ENCODE results near the gene ROR1.

DNA sequence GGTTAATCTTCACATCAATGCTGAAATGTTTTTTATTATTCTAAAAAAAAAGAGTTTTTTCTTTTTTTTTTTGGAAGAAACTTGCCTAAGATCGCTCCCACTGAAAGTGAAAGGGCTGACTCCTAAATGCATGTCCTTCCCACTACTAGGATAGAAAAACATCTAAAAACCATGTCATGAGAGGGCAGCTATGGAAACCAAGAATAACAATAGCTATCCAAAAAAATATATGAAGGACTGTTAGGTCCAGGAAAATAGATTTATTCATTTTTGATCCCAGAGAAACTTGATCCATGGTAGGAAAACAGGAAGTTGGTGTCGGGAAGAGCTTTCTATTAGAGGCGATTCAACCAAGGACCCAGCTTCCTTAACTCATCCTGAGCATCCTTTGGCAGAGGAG, 23.1 kb upstream of the ROR1 start:
- TF ChIP-seq, protein P1, sequence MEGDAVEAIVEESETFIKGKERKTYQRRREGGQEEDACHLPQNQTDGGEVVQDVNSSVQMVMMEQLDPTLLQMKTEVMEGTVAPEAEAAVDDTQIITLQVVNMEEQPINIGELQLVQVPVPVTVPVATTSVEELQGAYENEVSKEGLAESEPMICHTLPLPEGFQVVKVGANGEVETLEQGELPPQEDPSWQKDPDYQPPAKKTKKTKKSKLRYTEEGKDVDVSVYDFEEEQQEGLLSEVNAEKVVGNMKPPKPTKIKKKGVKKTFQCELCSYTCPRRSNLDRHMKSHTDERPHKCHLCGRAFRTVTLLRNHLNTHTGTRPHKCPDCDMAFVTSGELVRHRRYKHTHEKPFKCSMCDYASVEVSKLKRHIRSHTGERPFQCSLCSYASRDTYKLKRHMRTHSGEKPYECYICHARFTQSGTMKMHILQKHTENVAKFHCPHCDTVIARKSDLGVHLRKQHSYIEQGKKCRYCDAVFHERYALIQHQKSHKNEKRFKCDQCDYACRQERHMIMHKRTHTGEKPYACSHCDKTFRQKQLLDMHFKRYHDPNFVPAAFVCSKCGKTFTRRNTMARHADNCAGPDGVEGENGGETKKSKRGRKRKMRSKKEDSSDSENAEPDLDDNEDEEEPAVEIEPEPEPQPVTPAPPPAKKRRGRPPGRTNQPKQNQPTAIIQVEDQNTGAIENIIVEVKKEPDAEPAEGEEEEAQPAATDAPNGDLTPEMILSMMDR (IDR thresholded peaks at IDR 0.05), result no peak
- TF ChIP-seq EZH2phosphoT487 (IDR thresholded peaks at IDR 0.05), result no peak
- TF ChIP-seq EZH2 (IDR thresholded peaks at IDR 0.05), result no peak

All from neural progenitor cell (in vitro differentiated cells).